ENCODE data around the gene EIF2D.
A peak's percentile ranks its signal among the peaks of the same experiment; 100 is the strongest.
"Not testable (repeated sequence)": the region's sequence is repeated elsewhere in the genome, so short reads cannot be mapped to it uniquely, and the experiment has no call there.

EIF2D gene, protein sequence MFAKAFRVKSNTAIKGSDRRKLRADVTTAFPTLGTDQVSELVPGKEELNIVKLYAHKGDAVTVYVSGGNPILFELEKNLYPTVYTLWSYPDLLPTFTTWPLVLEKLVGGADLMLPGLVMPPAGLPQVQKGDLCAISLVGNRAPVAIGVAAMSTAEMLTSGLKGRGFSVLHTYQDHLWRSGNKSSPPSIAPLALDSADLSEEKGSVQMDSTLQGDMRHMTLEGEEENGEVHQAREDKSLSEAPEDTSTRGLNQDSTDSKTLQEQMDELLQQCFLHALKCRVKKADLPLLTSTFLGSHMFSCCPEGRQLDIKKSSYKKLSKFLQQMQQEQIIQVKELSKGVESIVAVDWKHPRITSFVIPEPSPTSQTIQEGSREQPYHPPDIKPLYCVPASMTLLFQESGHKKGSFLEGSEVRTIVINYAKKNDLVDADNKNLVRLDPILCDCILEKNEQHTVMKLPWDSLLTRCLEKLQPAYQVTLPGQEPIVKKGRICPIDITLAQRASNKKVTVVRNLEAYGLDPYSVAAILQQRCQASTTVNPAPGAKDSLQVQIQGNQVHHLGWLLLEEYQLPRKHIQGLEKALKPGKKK

DNA sequence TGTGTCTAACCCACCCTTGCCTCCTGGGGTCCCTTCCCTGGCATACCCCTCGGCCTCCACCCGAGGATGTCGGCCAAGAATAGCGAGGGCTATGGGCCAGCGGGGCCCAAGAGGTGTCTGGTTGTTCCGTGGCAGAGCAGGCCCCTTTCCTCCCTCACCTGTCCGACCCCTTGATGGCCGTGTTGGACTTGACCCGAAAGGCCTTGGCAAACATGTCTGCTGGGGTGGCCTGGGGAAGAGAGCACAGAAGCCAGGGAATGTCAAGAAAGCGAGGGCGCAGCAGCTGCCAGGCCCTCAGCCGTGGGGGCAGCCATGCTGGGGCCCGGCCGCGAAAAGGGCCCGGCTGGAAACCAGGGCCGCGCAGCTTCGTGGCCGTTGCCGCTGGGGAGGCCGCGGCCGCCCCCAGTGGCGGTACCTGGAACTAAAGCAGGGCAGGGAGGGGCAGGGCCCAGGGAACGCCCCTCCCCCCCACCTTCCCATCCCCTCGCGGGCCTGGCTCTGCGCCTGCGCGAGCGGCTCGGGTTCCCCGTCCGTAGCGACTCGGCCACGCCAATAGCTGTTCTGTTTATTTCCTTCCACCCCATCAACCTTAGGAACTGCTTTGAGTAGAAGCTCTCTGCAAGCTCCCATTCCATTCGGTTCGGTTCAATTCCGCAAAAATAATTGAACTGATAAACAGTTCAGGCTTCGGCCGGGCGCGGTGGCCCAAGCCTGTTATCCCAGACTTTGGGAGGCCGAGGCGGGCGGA, at the start of gene EIF2D:
TSS of gene EIF2D (minus strand) at position 337 of the 748 bp plus-strand sequence. CDS start at position 214, 123 bp downstream.
- peak; percentile 96 for DNase-seq

DNA sequence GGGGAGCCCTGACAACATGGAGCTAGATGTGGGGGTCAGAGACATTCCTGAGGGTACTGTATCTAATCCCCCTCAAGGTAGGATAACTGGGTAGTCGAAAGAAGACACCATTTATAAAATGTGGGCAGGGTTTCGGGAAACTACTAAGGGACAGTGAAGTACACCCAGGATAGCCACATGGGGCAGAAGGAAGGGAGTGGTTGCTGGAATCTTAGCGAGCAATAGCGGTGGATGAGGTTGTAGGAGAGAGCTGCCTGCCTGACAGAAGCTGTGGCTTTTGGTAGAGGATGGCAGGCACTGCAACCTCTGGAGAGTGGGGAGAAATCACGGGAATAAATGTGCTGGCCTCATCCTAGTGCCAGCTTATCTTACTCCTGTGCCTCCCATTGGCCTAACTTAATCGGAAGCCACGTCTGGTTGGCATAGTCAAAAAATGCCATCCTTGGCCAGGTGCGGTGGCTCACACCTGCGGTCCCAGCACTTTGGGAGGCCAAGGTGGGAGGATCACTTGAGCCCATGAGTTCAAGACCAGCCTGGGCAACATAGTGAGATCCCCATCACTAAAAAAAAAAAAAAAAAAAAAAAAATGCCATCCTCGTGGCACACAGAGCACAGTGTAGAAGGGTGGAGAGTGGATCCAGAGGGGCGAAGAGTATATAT, 49.0 kb upstream of the EIF2D start:
- no peak for DNase-seq

DNA sequence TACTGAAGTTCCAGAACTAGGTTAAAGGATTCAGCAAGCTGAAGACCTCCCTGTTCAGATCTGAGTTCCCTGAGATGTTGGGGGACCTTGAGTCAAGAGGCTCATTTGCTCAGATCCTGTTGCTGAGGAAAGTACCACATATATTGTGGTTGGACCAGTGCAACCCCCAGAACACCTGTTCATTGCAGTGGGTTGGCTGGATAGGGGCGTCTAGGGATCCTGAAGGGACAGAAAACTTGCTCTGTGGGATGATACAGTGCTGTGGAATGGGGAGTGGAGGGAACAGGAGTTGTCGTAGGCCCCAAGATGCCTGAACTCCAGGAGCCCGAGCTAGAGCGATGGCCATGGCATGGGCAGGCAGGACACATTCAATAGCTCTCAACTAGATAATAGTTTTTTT, 47.9 kb upstream of the EIF2D start:
- no peak for DNase-seq

GRCh38 chr1:206658981-206659273, 46.7 kb upstream of the EIF2D start:
- no peak for DNase-seq

- peak; percentile 65 for DNase-seq
These were observed 46.2 kb upstream of the EIF2D start for GRCh38 chr1:206658264-206658980.

DNA sequence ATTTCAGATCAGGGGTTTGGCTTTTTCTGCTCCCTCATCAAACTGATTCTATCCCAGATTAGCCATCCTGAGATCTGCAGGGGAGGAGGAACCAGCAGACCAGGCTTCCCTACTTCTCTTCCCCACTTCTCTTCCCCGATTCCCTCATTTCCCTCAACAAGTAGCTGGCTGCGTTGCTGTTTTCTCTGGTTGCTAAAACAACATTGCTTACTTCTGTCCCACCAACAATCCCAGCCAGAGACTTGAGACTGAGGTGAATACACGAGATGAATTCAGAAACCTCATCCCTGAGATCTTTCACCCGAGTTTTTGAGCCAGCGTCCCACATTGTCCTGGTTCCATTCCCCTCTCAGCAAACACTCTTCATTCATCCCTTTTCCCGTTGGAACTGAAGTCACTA, 45.5 kb upstream of the EIF2D start:
- no peak for DNase-seq

DNA sequence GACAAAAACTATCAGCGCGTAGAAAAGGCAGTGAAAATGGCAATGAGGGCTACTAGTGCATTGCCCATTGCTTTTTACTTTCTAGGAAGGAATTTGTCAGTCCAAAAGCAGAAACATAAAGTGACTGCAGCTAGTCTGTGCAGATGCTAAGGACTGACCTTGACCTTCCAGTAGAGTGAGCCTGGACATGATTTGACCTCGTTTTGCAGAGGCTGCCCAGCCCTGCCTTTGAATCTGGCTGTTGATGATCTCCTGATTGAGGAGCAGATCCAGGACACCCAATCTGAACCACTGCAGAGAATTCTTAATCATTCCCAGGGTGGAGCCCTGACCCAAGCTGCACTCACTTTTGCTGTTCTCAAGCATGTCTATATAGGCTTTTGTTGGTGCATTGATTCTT, 44.7 kb upstream of the EIF2D start:
- no peak for DNase-seq

DNA sequence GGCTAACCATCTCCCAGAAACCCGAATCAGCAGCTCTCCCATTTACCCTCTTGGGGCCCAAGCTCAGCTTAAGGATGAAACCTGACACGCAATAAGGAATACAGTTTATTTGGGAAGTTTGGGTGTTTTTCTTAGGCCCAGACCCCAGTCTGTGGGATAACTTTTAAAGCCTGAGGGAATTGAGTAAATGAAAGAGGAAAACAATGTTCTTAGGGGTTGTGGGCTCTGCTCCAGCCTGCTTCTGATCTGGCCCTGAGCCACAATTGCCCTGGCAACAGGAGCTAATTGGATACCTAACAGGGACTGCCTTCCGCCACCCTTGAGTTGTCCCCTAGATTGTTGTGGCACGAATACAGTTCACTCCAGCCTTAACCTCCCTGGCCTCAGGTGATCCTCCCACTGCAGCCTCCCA, 43.2 kb upstream of the EIF2D start:
- no peak for DNase-seq

- no peak for DNase-seq
These were observed 42.6 kb upstream of the EIF2D start for GRCh38 chr1:206654828-206655227.

DNA sequence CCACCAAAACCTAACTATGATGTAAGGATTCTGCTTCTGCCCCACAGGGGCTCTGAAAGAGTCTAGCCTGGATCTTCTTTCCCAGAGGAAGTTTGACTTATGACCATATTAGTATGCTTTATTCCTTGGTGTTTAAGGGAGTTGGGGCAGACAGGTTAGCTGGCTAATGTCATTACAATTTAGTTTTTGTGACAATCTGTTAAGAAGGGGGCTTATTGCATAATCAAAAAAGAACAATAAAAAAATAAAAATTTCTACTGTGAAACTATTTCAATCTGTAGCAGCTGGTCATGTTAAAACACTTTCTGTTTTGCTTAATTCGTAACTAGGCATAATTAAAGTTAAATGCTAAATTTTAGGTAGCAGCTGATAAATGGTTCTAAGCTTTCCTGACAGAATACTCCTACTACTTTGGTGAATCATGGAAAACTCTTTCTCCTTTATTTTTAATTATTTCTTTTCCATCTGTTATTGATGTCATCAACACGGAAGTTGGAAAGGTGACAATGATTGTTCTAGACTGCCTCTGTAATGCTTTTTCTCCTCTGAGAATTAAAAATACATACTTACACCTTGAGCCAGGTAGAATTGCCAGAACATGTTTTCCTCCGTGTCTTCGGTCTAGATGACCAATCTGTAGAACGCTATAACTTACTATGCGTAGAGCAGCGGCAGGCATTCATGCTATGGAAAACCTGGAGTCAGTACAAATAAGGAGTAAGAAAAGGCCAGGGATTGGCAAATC, 41.6 kb upstream of the EIF2D start:
- DNase-seq: no peak

GRCh38 chr1:206651958-206652890, 40.0 kb upstream of the EIF2D start:
- no peak for DNase-seq

GRCh38 chr1:206651014-206651413, 38.7 kb upstream of the EIF2D start:
- no peak for DNase-seq

DNA sequence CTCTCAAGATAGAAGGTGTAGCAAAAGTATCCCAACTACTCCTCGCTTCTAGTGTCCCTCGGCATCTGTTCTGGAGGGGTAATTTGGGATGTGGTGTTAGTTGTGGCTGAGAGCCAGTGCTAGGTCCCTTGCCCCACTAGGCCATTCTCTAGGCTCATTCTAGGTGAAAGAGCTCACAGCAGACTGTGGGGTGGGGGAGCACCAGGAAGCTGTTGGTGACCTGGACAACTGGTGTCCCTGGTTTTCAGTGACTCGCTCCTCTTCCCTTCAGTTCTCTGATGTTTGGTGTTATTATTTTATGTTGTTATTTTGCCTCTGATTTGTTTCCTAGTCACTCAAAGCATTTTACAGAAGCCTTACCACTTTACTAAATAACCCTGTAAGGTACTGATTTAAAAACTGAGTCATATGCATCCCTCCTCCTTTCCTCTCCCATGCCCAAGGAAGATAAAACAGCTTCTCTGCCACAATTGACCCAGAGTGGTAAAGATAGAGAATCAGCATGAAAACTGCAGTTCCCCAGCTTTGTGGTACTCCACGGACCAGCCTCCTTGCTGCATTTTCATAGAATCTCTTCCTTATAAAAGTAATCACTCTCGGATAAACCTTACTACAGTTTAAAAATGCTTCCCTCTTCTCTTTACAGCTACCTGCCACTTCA, 37.1 kb upstream of the EIF2D start:
- no peak for DNase-seq

GRCh38 chr1:206647224-206647623, 35.0 kb upstream of the EIF2D start:
- no peak for DNase-seq

DNA sequence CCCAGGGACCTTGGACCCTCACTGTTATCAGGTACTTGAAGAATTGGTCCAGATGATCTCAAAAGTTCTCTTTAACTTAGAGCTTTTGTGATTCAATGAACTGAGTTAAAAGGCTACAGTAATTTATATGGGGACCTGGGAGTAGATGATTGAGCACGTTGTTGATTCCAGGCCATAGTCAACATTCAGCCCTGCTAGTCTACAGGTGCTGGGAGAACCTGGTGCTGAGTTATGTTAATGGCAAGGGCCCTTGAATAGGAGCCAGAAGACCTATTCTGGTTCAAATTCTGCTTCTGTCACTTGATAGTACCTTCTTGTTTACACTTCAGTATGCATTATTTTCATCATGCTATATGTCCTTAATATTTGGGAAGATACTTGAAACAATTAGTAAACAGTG, 34.2 kb upstream of the EIF2D start:
- DNase-seq: no peak

DNA sequence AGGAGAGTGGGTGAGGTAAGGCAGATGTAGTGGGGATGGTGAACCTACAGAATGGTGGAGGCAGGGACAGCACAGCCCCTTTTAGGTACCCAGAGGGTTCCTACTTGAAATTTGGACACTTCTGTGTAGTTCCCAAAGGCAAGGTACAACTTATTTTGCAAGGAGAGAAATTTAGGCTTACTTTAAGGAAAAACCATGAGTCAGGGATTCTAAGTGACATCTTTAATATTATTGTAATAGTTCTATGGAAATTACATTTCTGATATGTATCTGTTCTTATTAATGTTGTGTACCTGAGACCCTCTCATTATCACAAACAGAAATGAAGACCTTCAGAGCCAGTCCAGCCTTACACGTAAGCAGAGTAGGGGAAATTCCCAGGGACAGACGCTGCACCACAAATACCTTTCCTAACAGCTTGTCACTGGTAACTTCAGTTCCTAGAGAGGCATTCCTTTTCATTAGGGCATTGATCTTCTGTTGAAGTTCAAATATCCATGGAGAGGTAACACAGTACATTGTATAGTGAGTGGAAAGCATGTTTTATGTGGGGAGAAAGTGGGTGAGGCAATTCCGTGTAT, 30.9 kb upstream of the EIF2D start:
- DNase-seq: no peak

DNA sequence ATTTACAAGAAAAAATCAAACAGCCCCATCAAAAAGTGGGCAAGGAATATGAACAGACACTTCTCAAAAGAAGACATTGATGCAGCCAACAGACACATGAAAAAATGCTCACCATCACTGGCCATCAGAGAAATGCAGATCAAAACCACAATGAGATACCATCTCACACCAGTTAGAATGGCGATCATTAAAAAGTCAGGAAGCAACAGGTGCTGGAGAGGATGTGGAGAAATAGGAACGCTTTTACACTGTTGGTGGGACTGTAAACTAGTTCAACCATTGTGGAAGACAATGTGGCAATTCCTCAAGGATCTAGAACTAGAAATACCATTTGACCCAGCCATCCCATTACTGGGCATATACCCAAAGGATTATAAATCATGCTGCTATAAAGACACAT, 29.8 kb upstream of the EIF2D start:
- not testable (repeated sequence) for DNase-seq

DNA sequence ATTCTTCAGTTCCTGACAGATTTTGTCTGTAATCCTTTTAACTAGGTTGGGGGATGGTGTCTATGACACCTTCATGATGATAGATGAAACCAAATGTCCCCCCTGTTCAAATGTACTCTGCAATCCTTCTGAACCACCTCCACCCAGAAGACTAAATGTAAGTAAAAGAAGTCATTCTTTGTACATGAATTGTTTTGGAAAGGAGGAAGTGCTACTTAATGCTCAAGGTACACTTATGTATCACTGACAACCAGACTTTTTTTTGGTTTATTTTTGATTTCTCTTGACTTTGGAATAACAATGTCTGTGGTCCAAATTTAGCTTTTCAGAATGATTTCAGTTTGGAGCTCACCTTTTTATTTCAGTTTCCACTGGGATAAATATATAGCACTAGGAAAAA, 25.3 kb upstream of the EIF2D start:
- DNase-seq: no peak

- DNase-seq: no peak
These were observed 24.4 kb upstream of the EIF2D start for GRCh38 chr1:206636671-206637070.

DNA sequence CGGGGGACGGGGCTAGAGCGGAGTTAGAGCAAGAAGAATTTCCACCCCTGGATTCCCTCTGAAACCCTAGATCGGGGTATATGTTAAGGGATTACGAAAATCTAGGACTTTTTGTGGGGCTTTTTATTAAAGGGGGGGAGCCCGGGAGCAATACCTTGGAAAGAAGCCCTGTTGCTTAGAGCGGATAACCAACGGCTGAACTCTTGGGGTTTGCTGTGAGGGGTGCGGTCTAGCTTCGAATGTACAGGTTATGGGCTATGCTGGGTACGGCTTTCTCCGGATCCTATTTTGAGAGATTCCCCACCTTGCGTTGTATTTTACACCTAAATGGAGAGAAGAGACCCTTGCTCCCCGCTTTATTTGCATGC, 23.7 kb upstream of the EIF2D start:
- DNase-seq: peak; percentile 15
